KMS-11 (cell line): Measurements from ENCODE around the gene KCNQ1OT1.

Experiments used
- H2AFZ ChIP-seq: fragments of 200-600 bp; sonication (generic); 2 replicates; pipeline ENCODE4 v1.6.1; 2016; ENCODE audit warnings: antibody characterized with exemption, mixed run types, low read depth
- H3K27ac ChIP-seq: fragments of 200-600 bp; sonication (generic); 2 replicates; pipeline ENCODE4 v1.6.1; 2016; ENCODE audit warnings: mild to moderate bottlenecking, mixed run types
- H3K27me3 ChIP-seq: fragments of 200-600 bp; sonication (generic); 2 replicates; pipeline ENCODE4 v1.6.1; 2017; ENCODE audit warnings: mild to moderate bottlenecking, low read depth, mixed run types, moderate library complexity; ENCODE audit not compliant: insufficient read depth
- H3K36me3 ChIP-seq: fragments of 200-600 bp; sonication (generic); 2 replicates; pipeline ENCODE4 v1.6.1; 2017; ENCODE audit warnings: mild to moderate bottlenecking, mixed run types; ENCODE audit not compliant: insufficient read depth
- H3K4me1 ChIP-seq: fragments of 200-600 bp; sonication (generic); 2 replicates; pipeline ENCODE4 v1.6.1; 2016; ENCODE audit warnings: mild to moderate bottlenecking, low read depth, mixed run types; ENCODE audit not compliant: poor library complexity, severe bottlenecking
- H3K4me2 ChIP-seq: fragments of 200-600 bp; sonication (generic); 2 replicates; pipeline ENCODE4 v1.7.0; 2016; ENCODE audit warnings: mild to moderate bottlenecking, mixed run types
- H3K4me3 ChIP-seq: fragments of 200-600 bp; sonication (generic); IDR thresholded peaks from 2 replicates; pipeline ENCODE4 v1.6.1; 2017; ENCODE audit warnings: low read depth, low read length, mixed read lengths; ENCODE audit not compliant: insufficient read depth
- H3K79me2 ChIP-seq: fragments of 200-600 bp; sonication (generic); 2 replicates; pipeline ENCODE4 v1.6.1; 2016; ENCODE audit warnings: low read depth, mixed run types; ENCODE audit not compliant: insufficient read depth
- H3K9ac ChIP-seq: fragments of 200-600 bp; sonication (generic); 2 replicates; pipeline ENCODE4 v1.6.1; 2016; ENCODE audit warnings: mild to moderate bottlenecking, mixed run types
- H4K20me1 ChIP-seq: fragments of 200-600 bp; sonication (generic); 2 replicates; pipeline ENCODE4 v1.6.1; 2016; ENCODE audit warnings: mild to moderate bottlenecking, mixed run types; ENCODE audit not compliant: insufficient read depth
- TF ChIP-seq, protein P1 (sequence below): fragments of 200-600 bp; sonication (generic); conservative IDR thresholded peaks from 2 replicates; pipeline ENCODE4 v1.6.1; 2017; ENCODE audit warnings: low read depth, mild to moderate bottlenecking, antibody characterized with exemption, low read length, moderate library complexity, mixed read lengths

The KCNQ1OT1 gene

DNA sequence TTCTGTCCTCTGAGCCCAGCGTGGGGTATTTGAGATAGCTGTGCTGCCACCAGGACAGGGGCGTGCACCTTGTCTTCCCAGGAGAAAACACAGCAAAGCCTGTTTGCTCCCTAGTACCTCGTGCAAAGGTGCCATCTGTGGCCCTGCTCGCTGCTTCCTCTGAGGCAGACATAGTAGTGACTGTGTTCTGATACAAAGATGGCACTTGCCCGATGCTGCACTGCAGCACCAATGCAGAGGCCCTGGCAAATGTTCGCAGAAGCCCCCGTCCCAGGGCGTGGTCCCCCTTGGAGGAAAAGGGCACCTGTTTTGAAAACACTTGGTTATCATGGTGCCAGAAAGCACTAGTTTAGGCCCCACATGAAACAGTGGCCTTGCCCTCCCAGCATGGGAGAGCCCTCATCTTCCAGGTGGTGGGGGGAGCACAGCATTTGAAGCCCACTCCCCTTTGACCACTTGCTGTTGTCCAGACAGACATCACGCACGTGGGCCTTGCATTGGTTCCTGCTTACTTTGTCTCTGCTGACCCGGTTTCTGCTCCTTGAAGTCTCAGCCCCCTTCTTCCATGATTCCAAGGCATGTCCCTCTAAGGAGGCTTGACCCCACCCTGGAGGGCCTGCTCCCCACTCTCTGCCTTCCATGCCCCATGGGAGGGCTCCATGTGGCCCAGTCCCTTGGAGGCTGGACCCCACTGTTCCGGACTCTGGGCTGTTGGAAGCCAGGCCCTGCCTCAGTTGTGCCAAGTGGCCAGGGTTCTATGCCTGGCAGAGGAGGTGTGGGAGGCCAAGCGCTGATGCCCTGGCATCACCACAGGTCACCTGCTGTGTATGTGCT lies 109.4 kb downstream of the KCNQ1OT1 start:
- H3K27me3 ChIP-seq = no peaks in the 10 kb centered on the region
- TF ChIP-seq, protein P1, sequence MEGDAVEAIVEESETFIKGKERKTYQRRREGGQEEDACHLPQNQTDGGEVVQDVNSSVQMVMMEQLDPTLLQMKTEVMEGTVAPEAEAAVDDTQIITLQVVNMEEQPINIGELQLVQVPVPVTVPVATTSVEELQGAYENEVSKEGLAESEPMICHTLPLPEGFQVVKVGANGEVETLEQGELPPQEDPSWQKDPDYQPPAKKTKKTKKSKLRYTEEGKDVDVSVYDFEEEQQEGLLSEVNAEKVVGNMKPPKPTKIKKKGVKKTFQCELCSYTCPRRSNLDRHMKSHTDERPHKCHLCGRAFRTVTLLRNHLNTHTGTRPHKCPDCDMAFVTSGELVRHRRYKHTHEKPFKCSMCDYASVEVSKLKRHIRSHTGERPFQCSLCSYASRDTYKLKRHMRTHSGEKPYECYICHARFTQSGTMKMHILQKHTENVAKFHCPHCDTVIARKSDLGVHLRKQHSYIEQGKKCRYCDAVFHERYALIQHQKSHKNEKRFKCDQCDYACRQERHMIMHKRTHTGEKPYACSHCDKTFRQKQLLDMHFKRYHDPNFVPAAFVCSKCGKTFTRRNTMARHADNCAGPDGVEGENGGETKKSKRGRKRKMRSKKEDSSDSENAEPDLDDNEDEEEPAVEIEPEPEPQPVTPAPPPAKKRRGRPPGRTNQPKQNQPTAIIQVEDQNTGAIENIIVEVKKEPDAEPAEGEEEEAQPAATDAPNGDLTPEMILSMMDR = no peak
- H4K20me1 ChIP-seq = no peaks in the 10 kb centered on the region
- no peak overlapping the region for H3K9ac ChIP-seq
- H3K4me3 ChIP-seq = no peak overlapping the region
- no peaks in the 10 kb centered on the region for H3K4me1 ChIP-seq
- H3K4me2 ChIP-seq = no peak overlapping the region
- no peaks in the 10 kb centered on the region for H3K79me2 ChIP-seq
- H3K36me3 ChIP-seq = no peaks in the 10 kb centered on the region
- H3K27ac ChIP-seq = no peak overlapping the region
- no peak overlapping the region for H2AFZ ChIP-seq

GRCh38 chr11:2589538-2589934 lies 110.3 kb downstream of the KCNQ1OT1 start:
- no peak overlapping the region for H3K4me2 ChIP-seq
- no peaks in the 10 kb centered on the region for H3K79me2 ChIP-seq
- H3K4me3 ChIP-seq = no peak overlapping the region
- no peak overlapping the region for H2AFZ ChIP-seq
- H3K27ac ChIP-seq = no peak overlapping the region
- H3K4me1 ChIP-seq = no peaks in the 10 kb centered on the region
- TF ChIP-seq, protein P1 = no peak
- no peak overlapping the region for H3K9ac ChIP-seq
- no peaks in the 10 kb centered on the region for H3K27me3 ChIP-seq
- H4K20me1 ChIP-seq = no peaks in the 10 kb centered on the region
- H3K36me3 ChIP-seq = no peaks in the 10 kb centered on the region

DNA sequence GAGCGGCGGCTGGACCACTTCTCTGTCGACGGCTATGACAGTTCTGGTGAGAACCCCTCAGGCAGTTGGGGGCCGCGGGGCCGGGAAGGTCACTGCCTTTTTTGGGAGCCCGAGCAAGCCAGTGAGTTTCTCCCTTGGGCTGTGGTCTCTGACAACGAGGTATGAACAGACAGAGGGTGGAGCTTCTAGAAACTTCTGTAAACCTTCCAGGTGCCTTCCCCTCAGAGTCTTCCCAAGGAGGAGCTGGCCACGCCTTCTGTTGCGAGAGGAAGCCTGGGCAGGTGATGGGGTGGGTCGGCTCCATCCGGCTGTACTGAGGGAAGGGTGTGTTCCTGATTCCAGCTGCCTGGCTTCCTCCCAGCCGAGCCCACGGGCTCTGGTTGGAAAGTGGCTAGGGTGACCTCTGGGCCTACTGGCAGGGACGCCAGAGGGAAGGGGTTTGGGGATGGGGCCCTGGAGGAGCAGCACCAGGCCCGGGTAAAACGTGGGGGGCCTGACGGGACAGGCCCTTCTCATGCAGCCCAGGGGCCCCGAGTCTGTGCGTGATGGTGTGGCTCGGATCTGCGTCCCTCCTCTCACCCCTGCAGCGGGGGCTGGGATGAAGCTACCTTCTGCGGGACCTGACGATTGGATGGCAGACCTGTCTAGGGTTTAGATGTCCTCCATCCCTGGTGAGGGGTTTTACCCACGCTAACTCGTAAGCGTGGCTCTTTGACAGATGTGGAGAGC lies 110.8 kb downstream of the KCNQ1OT1 start:
- Histone ChIP-seq H3K4me3 (no peak overlapping the region), H3K27me3 (no peaks in the 10 kb centered on the region), H3K79me2 (no peaks in the 10 kb centered on the region), H3K4me1 (no peaks in the 10 kb centered on the region), H3K4me2 (no peak overlapping the region), H3K36me3 (no peaks in the 10 kb centered on the region), H3K9ac (no peak overlapping the region), H4K20me1 (no peaks in the 10 kb centered on the region), H3K27ac (no peak overlapping the region), H2AFZ (no peak overlapping the region)
- TF ChIP-seq, protein P1 = no peak

GRCh38 chr11:2587976-2588748 lies 111.6 kb downstream of the KCNQ1OT1 start:
- Histone ChIP-seq H3K4me1 (no peaks in the 10 kb centered on the region), H3K79me2 (no peaks in the 10 kb centered on the region), H3K4me2 (no peak overlapping the region), H4K20me1 (no peaks in the 10 kb centered on the region), H3K27ac (no peak overlapping the region), H3K27me3 (no peaks in the 10 kb centered on the region), H3K4me3 (no peak overlapping the region), H2AFZ (no peak overlapping the region), H3K36me3 (no peaks in the 10 kb centered on the region), H3K9ac (no peak overlapping the region)
- TF ChIP-seq, protein P1 = no peak
